NCI-H1930 (cell line): Measurements from ENCODE around the gene HMCN2.
A peak's percentile ranks its signal among the peaks of the same experiment; 100 is the strongest.

Experiments used
- DNase-seq, 2 experiments: peaks; one replicate each; lab custom pipeline; 2025; lab: John Stamatoyannopoulos, UW

Gene HMCN2, protein sequence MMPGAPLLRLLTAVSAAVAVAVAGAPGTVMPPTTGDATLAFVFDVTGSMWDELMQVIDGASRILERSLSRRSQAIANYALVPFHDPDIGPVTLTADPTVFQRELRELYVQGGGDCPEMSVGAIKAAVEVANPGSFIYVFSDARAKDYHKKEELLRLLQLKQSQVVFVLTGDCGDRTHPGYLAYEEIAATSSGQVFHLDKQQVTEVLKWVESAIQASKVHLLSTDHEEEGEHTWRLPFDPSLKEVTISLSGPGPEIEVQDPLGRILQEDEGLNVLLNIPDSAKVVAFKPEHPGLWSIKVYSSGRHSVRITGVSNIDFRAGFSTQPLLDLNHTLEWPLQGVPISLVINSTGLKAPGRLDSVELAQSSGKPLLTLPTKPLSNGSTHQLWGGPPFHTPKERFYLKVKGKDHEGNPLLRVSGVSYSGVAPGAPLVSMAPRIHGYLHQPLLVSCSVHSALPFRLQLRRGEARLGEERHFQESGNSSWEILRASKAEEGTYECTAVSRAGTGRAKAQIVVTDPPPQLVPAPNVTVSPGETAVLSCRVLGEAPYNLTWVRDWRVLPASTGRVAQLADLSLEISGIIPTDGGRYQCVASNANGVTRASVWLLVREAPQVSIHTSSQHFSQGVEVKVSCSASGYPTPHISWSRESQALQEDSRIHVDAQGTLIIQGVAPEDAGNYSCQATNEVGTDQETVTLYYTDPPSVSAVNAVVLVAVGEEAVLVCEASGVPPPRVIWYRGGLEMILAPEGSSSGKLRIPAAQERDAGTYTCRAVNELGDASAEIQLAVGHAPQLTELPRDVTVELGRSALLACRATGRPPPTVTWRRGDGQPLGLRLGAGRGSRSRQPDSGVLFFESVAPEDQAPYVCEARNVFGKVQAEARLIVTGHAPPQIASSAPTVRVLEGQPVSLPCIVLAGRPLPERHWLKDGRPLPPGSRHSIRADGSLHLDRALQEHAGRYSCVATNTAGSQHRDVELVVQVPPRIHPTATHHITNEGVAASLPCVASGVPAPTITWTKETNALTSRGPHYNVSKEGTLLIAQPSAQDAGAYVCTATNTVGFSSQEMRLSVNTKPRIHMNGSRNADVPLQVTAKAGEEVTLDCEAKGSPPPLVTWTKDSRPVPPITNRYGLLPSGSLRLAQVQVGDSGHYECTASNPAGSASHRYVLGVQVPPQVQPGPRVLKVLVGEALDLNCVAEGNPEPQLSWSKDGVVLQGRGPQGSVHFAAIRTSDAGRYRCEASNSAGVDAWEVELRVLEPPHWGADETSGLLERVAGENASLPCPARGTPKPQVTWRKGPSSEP (N-terminal part only)

GRCh38 chr9:130265431-130266235, at the start of gene HMCN2:
Gene HMCN2, plus strand, starts transcription at chr9:130265760. Its CDS starts 119 bp downstream, at chr9:130265879.
- DNase-seq: no peak

GRCh38 chr9:130217838-130218237, 47.7 kb upstream of the HMCN2 start:
- DNase-seq: no peak

- DNase-seq: no peak
Measured at GRCh38 chr9:130219661-130220096, 45.9 kb upstream of the HMCN2 start.

- DNase-seq: no peak
Measured at GRCh38 chr9:130220352-130220751, 45.2 kb upstream of the HMCN2 start.

DNA sequence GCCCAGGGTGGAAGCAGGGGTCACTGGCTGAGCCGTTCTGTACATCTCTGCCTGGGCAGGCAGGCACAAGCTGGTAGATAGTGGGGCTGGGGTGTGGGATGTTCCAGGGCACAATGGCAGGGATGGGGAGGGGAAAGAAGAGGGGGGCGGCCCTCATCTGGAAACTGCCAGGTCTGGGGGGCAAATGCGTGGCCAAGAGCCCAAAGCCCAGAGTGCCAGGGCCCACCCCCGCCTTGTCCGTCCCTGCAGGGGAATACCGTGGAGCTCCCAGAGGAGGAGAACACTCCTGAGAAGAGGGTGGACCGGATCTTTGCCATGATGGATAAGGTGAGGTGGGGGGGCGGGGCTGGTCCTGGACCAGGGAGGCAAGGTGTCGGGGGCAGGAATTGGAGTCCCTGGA, 42.7 kb upstream of the HMCN2 start:
- DNase-seq: no peak

DNA sequence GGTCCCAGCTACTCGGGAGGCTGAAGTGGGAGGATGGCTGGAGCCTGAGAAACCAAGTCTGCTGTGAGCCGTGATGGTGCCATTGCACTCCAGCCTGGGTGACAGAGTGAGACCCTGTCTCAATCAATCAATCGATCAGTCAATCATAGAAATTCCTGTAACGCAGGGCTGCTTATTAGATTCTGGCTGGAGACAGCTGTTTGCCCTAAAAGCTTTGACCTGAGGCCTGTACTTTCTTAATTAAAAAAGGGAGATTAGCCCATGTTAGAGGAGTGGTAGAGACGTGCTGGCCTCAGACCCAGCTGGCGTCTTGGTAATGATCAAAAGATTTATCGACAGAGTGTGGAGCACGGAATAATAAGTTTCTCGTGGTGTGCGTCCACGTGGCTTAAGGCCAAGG, 40.5 kb upstream of the HMCN2 start:
- no peak for DNase-seq

DNA sequence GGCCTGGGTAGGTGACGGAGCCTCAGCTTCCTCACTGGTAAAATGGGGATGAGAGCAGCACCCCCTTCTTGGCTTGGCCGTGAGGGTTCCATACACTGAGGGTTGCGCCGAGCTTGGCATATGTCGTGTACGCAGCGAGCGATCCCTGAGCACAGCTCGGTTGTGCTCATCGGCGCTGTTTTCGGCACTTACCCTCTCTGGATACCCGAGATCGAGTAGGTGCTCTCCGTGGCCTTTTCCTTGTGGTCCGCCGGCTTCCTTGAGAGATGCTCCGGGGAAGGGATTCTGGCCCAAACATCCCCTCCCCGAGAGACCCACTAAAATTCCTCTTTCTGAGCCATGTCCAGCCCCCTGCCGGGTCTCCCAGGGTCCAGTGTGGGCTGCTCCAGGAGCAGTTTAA, 40.0 kb upstream of the HMCN2 start:
- DNase-seq: no peak

- no peak for DNase-seq
Measured at GRCh38 chr9:130226112-130226511, 39.4 kb upstream of the HMCN2 start.

- no peak for DNase-seq
Measured at GRCh38 chr9:130227833-130228232, 37.7 kb upstream of the HMCN2 start.

DNA sequence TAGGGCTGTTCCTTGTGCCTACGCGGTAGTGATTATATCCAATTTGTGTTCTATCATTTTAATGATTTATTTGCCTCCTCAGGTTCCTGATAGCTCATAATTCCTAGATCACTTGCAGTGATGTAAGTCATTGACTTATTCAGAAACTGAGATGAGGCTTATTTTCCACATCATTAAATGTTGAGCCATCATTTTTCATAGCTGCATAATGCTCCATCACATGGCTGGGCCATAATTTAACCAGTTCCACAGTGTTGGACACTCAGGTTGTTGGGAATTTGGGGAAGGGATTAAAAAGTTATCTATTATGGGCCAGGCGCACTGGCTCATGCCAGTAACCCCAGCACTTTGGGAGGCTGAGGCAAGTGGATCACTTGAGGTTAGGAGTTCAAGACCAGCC, 35.8 kb upstream of the HMCN2 start:
- no peak for DNase-seq

- DNase-seq: no peak
Measured at GRCh38 chr9:130230631-130231030, 34.9 kb upstream of the HMCN2 start.

DNA sequence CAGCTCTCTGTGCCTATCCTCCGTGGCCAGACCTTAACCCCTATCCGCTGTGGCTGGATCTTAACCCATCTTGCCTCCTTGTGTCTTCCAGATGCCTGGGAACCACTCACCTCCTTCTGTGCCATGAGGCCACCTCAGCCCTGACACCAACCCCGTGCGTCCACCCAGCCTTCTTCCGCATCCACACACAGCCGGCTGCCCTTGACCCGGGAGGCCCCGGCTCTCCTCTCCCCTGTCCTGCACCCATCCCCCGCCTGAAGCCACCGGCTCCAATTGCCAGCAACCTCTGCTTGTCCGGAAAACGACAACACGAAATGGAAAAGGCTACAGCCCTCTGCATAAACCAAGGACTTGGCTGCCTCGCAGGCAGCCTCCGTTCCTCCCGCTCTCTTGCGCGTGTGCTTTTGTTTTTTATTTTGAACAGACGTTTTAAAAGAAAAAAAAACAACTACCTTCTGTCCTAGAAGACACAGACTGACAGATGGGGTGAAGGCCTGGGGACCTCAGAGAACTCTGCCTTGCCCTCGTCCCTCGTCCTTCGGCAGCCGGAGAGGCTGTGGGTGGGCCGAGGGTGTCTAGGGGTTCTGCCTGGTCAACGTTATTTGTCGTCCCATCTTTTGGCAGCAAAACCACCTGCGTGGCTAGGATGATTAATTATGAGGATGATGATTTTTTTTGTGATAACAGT, 32.5 kb upstream of the HMCN2 start:
- no peak for DNase-seq

GRCh38 chr9:130233587-130233945, 32.0 kb upstream of the HMCN2 start:
- no peak for DNase-seq

- DNase-seq: no peak
Measured at GRCh38 chr9:130234340-130235260, 31.0 kb upstream of the HMCN2 start.

DNA sequence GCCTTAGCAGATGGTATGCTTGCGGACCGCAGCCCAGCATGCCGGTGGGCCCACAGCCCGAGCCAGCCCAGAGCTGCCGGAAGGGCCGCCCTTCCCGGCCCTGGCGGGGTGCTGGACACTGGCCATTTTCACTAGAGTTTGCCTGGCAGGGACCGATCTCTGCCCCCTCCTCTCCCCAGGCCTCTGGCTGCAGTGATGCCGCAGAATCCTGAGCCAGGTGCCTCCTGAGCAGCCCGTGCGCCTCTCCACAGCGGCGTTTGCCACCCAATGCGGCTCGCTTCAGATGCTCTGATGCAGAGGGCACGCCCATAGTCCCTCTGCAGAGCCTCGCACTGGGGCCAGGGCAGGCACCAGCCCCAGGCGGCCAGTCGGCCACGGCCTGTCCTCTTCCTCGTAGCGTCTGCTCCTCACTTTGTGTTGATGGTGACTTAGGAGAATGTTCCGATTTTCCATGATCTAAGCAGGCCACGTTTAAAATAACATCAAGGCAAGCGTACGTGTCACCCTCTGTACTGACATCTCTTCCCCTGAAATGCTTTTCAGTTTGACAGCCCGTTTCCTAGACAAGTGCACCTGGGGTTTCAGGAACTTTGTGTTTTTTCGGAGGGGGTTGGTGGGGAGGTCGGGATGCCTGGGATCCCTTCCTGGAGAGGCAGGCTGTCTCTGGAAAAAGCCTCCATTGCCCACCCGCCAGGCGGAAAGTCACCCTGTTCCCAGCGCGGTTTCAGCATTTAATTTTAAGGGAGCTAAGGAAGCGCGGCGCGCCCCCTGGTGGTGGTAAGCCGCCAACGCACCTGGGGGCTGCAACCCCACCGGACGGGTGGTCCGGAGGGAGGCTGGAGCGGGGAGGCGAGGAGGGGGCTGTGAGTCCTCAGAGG, 29.8 kb upstream of the HMCN2 start:
- peak; percentile 23 to 60 for DNase-seq

DNA sequence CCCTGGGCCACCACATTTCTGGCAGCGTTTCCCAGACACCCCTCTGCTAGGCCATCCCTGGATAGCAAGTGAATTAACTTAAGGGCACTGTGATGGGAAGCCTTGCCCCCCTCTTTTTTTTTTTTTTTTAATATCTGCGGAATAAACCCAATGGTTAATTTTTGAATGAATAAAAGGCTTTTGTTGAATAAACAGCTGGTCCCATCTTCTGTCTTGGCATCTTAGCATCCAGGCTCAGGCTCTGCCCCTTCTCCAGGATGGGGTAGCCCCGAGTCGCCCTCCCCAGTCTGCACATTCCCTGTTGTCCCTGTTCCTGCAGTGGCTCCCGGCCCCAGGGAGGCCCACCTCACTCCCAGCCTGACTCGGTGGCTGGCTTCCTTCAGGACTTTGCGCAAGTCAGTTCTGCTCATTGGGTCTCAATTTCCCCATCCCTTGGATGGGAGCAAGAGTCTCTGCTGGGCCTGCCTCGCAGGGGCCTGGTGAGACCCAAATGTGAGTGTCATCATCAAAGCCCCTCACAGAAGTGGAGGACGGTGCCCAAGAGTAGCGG, 29.0 kb upstream of the HMCN2 start:
- DNase-seq: no peak

DNA sequence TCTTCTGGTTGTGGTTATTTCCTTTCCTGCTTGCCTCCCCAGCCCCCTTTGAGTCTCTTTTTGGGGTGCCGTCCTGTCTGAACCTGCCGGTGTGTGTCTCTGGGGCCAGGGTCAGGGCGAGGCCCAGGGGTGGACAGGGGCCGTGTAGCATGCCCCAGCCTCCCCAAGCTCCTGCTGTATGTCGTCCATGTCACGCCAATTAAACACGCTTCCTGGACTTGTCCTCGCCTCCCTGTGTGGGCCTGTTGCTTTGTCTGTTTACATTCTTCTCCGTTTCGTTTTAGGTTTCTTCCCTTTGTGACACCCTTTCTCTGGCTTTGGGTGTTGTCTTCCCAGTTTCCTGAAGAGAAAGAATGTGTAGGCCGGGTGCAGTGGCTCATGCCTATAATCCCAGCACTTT, 28.5 kb upstream of the HMCN2 start:
- no peak for DNase-seq

- no peak for DNase-seq
Measured at GRCh38 chr9:130237763-130238524, 27.6 kb upstream of the HMCN2 start.
